Measurements from ENCODE around the gene NEDD4L.

GRCh38 chr18:58146099-58146498 lies 102.1 kb downstream of the NEDD4L start:
- TF ChIP-seq CTCF (conservative IDR thresholded peaks at IDR 0.05 in 1 of 2, IDR thresholded peaks at IDR 0.05 in 1 of 2; ENCODE audit: extremely low read depth in 1 of 2, insufficient read depth in 1 of 2, low read depth in 1 of 2, low read length in 2 of 2) (no peak), EZH2 (IDR thresholded peaks at IDR 0.05; ENCODE audit: borderline replicate concordance, low read length) (no peak)
